Kidney (tissue), 14 donors: ENCODE measurements around the gene RGS6. TPM values are rescaled to one million over a fixed set of nuclear protein-coding genes. Genes with fewer than 3 reads are reported as not detected.

Experiments used
- DNase-seq, 5 donors: peaks; one replicate each; pipeline ENCODE4 v3.0.0-alpha.2; 2013 to 2020
- FAIRE-seq: peaks from 2 replicates; lab custom pipeline; 2012; peaks lifted over from hg19 to GRCh38; lab: Jason Lieb, UNC
- H3K27ac ChIP-seq, 2 donors: one replicate each; pipeline ENCODE4 v1.7.0; 2013; ENCODE audit warnings: low read depth in 2 of 2, low read length in 2 of 2, inconsistent platforms in 1 of 2
- H3K27me3 ChIP-seq: one replicate; pipeline ENCODE4 v1.7.1; 2013; ENCODE audit warnings: low read length, inconsistent platforms; ENCODE audit not compliant: control insufficient read depth, insufficient read depth
- H3K36me3 ChIP-seq, 3 donors: one replicate each; pipeline versions ENCODE4 v1.7.0 to v1.7.1; 2013; ENCODE audit warnings: low read length in 3 of 3, control low read depth in 1 of 3, inconsistent platforms in 1 of 3; ENCODE audit not compliant: insufficient read depth in 3 of 3, control insufficient read depth in 2 of 3
- H3K4me1 ChIP-seq, 3 donors: one replicate each; pipeline versions ENCODE4 v1.7.0 to v1.7.1; 2013; ENCODE audit warnings: low read length in 3 of 3, inconsistent platforms in 1 of 3, low read depth in 1 of 3; ENCODE audit not compliant: control insufficient read depth in 2 of 3, insufficient read depth in 2 of 3
- H3K4me3 ChIP-seq, 3 donors: one replicate each; pipeline versions ENCODE4 v1.7.0 to v1.8.1; 2013; ENCODE audit warnings: low read length in 3 of 3, control low read depth in 1 of 3, inconsistent platforms in 1 of 3
- H3K9ac ChIP-seq, 3 donors: one replicate each; pipeline versions ENCODE4 v1.7.0 to v1.7.1; 2013; ENCODE audit warnings: low read length in 3 of 3, control low read depth in 1 of 3, inconsistent platforms in 1 of 3
- H3K9me3 ChIP-seq, 3 donors: one replicate each; pipeline versions ENCODE4 v1.7.0 to v1.7.1; 2013; ENCODE audit warnings: low read length in 3 of 3, control low read depth in 1 of 3, inconsistent platforms in 1 of 3; ENCODE audit not compliant: control insufficient read depth in 2 of 3, insufficient read depth in 1 of 3
- intact Hi-C: fragments of 100-400 bp; cut with DNase I; formaldehyde crosslinking; loops from one replicate; pipeline ENCODE4 v1.11.1; 2022
- polyA plus RNA-seq: library from polyadenylated mRNA; stranded (reverse); fragments of 350-450 nt; fragmentation: Illumina TruSeq; extraction: RNeasy Lipid Tissue Mini Kit (QIAGEN cat#74804); gene quantifications from one replicate; pipeline ENCODE4 v1.2.3, GENCODE V29; 2014; ENCODE audit warnings: low read depth, low replicate concordance; ENCODE audit not compliant: insufficient read depth
- total RNA-seq: library from RNA; stranded (reverse); fragmentation: NEBNext Ultra II Directional; extraction: Animal tissue kit (Norgen Biotek cat#: 25700); gene quantifications from one replicate; pipeline ENCODE4 v1.2.1, GENCODE V29; 2021
- TF ChIP-seq, protein P1 (sequence below): IDR thresholded peaks from 3 replicates; pipeline ENCODE4 v1.5.1; 2012; ENCODE audit warnings: mild to moderate bottlenecking, moderate library complexity, borderline replicate concordance; ENCODE audit not compliant: insufficient read depth; ENCODE audit errors: extremely low read depth
- donor health status: control.
- donor health status: control.
- donor health status: control.
- donor health status: control.
- donor health status: control.
- donor health status: DM: yes; HTN: yes; CAD: no.
- donor health status: Normal renal cell carcinoma (clear cell type).

Gene RGS6
- total and polyA plus RNA-seq, 2 donors from 2014 or later, result 1.1 to 1.4 TPM

DNA sequence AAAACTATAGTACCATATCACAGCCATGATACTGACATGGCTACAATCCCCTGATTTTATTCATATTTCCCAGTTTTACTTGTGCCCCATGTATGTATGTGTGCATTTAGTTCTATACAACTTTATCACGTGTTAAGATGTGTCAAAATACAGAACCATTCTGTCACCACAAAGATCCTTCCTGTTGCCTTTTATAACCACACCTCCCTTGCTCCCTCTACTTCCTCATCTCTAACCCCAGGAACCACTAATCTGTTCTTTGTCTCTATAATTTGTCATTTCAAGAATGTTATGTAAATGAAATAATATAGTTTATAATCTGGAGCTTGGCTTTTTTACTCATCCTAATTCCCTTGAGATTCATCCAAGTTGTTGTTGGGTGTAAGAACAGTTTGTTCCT, 603.3 kb downstream of the RGS6 start:
- Histone ChIP-seq H3K9ac (no peak overlapping the region), H3K9me3 (peaks cover 0 to 12% (median 0%) of the 10 kb centered on the region in 3 donors), H3K4me3 (no peak overlapping the region), H3K4me1 (no peaks in the 10 kb centered on the region), H3K27ac (no peak overlapping the region), H3K36me3 (no peaks in the 10 kb centered on the region), H3K27me3 (no peaks in the 10 kb centered on the region)
- TF ChIP-seq, protein P1, sequence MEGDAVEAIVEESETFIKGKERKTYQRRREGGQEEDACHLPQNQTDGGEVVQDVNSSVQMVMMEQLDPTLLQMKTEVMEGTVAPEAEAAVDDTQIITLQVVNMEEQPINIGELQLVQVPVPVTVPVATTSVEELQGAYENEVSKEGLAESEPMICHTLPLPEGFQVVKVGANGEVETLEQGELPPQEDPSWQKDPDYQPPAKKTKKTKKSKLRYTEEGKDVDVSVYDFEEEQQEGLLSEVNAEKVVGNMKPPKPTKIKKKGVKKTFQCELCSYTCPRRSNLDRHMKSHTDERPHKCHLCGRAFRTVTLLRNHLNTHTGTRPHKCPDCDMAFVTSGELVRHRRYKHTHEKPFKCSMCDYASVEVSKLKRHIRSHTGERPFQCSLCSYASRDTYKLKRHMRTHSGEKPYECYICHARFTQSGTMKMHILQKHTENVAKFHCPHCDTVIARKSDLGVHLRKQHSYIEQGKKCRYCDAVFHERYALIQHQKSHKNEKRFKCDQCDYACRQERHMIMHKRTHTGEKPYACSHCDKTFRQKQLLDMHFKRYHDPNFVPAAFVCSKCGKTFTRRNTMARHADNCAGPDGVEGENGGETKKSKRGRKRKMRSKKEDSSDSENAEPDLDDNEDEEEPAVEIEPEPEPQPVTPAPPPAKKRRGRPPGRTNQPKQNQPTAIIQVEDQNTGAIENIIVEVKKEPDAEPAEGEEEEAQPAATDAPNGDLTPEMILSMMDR, result no peak
- FAIRE-seq (no peak), DNase-seq (no peak)
- intact Hi-C loops, result no loop called here

DNA sequence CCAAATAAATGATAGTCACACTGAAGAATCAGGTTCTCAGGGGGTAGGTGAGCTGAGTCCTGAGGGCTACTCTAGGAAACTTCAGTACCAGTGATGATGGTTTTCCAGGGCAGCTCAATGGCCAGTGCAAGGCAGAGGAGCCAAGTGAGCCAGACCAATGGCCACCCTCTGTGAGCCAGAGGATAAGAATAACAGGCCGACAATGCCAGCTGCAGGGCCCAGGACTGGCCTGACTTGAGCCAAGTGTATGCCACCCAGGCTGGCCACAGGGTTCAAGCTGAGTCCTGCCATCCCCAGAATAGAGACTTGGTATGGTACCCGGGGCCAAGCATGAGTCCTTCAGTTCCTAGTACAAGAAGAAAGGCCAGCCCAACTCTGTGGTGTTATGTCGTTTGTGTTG, 606.2 kb downstream of the RGS6 start:
- no peak for FAIRE-seq
- no peaks in the 10 kb centered on the region for H3K36me3 ChIP-seq

DNA sequence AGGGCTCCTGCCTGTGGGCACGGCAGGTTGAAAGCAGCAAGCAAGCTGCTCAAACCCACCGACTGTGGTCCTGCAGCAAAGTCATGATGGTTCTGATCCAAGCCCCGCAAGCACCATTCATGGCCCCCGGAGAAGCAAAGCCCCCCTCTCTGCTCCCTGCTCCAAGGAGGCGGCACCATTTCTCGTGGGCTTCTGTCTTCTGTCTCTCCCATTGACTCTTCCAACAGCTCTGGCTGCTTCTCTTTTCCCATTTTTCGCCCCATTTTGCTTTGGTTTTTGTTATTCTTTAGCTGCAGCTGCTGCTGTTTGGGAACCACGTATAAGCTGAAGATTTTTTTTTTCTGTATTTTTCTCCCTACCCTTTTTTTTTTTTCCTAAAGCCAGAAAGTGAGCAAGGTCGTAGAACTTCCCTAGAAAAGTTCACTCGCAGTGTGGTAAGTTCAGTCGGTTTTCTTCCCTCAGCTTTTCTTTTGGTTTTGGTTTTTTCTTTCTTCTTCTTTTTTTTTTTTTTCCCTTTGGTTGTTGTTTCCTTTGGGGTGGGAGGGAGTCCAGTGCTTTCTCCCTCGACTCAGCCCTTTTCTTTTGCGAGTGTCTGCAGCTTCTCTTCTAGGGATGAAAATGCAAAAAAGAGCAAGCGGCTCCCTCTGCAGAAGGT, 607.6 kb downstream of the RGS6 start:
- intact Hi-C loops, result no loop called here
- Histone ChIP-seq H3K4me1 (peaks cover 0 to 5% (median 0%) of the 10 kb centered on the region in 3 donors), H3K9me3 (no peaks in the 10 kb centered on the region), H3K27ac (no peak overlapping the region), H3K4me3 (no peak overlapping the region), H3K9ac (no peak overlapping the region), H3K27me3 (no peaks in the 10 kb centered on the region), H3K36me3 (no peaks in the 10 kb centered on the region)
- DNase-seq (no peak), FAIRE-seq (no peak)
- TF ChIP-seq, protein P1, result no peak

More for the DNA sequence above, 606.2 kb downstream of the RGS6 start:
- no peak for DNase-seq
- TF ChIP-seq, protein P1, result no peak
- Histone ChIP-seq H3K9ac (no peak overlapping the region), H3K4me1 (no peaks in the 10 kb centered on the region), H3K9me3 (peaks cover 0 to 3% (median 0%) of the 10 kb centered on the region in 3 donors), H3K4me3 (no peak overlapping the region), H3K27me3 (no peaks in the 10 kb centered on the region), H3K27ac (no peak overlapping the region)
- intact Hi-C loops, result no loop called here

DNA sequence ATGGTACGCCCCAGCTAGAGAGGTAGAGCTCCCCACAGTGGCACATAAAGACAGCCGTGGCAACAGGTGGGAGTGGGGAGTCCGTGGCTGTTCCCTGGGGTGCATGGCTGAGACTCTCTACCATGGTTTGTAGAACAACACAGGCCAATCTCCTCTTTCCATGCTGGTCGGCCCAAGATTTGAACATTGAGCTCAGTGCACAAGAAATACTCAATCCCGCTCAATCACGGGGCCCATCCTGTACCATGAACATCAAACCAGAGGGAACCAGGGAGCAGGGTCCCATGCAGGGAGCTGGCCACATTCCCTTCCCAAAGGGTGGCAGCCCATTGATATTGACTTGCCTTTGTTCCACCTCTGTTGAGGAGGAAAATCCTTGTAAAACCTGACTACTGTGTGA, 608.6 kb downstream of the RGS6 start:
- no peaks in the 10 kb centered on the region for H3K27me3 ChIP-seq
- H3K4me3 ChIP-seq, result no peak overlapping the region
- H3K4me1 ChIP-seq, result peaks cover 0 to 8% (median 0%) of the 10 kb centered on the region in 3 donors
- intact Hi-C loops, result no loop called here
- no peaks in the 10 kb centered on the region for H3K9me3 ChIP-seq
- no peak for FAIRE-seq
- no peak overlapping the region for H3K9ac ChIP-seq
- no peaks in the 10 kb centered on the region for H3K36me3 ChIP-seq
- H3K27ac ChIP-seq, result no peak overlapping the region
- TF ChIP-seq, protein P1, result no peak
- no peak for DNase-seq
